HS-27A (cell line): ENCODE measurements around the gene KLRG1.

Source experiments
- DNase-seq: peaks from one replicate; pipeline ENCODE4 v3.0.0-alpha.2; 2012; ENCODE audit warnings: low read depth, missing footprints

The KLRG1 gene

GRCh38 chr12:8989413-8989812 is at the start of gene KLRG1:
Gene KLRG1, plus strand, starts transcription at chr12:8989546. Its CDS starts 90 bp downstream, at chr12:8989636.
- no peak for DNase-seq

DNA sequence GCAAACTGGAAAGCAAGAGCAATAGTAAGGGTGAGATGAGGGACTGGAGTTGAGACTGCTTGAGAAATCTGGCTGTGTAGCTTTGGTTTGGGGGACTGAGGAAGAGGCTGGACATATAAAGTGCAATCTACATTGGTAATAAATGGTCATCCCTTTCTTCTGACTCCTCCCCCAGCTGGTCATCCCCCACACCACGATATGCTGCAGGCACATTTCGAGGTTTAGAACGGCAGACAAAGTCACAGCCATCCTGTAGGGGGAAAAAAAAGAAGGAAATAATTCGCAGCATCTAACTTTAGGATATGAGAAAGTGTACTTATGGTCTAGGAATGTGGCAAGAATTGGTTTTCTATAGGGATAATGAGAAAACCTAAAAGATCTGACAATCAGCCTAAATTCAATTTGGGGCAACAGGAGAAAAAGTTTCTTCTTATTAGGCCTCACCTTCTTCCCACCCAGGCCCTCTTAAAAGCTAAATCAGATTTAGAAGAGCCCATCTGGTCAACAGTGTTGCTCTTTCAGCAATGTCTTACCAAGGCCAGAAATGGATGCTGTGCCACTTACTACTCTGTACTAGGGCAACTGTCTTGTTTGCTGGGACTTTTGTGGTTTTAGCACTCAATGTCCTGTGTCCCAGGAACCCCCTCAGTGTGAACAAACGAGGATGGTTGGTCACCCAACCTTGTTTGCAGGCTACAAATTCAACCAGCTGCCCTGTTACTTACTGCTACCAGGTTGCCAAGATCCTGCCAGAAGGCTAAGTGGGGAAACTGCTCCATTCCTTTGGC is 47.5 kb upstream of the KLRG1 start:
- no peak for DNase-seq

DNA sequence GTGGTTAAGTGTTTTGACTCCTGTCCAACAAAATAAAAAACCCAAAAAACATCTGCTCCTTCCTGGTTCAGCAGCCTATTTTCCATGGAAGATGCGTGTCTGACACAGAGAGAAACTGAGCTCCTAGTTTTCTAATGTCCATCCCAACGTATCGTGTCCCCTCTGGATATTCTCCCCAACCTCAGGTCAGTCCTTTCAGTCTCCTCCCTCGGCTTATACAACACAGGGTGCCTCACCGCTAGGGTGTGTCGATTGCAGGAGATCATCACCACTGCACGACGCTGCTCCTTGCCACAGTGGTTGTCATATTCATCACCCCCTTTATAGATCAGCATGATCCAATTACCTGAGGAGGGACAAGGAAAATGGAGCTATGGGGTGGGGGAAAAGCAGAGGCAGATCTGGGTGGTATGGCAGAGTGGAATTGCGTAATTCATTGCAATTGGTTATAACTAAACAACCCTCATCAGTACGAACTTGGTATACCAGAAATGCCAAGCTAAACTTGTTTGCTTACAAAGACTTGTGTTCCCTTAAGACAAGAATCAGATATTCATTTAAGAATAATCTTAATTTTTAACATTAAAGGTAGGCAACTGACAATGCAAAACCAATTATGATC is 45.7 kb upstream of the KLRG1 start:
- no peak for DNase-seq

DNA sequence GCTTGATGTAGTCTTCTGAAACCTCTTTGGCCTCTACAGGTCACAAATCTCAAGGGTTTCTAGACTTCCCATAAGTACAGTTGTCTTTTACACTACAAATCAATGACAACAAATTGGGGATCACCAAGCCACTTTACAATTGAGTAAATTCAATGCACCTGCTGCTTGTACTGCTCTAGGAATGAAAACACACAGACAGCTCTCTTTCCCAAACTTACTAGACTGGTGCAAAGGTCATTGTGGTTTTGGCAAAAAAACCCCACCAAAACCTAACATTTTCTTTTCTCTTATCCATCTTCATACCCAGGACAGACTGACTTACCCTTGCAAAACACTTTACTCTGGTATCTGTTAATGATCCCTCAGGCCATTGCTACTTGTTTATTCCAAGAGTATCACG is 42.6 kb upstream of the KLRG1 start:
- no peak for DNase-seq

DNA sequence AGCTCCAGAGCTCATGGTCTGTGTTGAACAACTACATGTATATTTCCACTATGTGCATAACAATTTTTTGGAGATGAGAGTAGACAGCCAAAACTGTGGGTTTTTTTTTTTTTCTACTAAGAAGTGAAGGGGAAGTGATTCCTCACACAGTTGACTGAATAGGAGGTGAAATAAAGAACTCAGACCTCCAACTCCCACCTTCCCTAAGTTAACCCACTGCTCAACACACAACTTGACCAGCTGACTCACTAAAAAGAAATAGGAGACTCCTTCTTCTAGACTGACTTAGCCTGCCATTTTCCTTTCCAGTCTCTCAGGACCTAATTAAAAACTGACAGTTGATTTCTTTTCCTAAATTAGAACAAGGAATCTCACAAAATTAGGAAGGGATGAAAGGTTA is 41.6 kb upstream of the KLRG1 start:
- DNase-seq = no peak

- DNase-seq = peak; percentile 14
Measured at GRCh38 chr12:8948701-8949341, 40.5 kb upstream of the KLRG1 start.

DNA sequence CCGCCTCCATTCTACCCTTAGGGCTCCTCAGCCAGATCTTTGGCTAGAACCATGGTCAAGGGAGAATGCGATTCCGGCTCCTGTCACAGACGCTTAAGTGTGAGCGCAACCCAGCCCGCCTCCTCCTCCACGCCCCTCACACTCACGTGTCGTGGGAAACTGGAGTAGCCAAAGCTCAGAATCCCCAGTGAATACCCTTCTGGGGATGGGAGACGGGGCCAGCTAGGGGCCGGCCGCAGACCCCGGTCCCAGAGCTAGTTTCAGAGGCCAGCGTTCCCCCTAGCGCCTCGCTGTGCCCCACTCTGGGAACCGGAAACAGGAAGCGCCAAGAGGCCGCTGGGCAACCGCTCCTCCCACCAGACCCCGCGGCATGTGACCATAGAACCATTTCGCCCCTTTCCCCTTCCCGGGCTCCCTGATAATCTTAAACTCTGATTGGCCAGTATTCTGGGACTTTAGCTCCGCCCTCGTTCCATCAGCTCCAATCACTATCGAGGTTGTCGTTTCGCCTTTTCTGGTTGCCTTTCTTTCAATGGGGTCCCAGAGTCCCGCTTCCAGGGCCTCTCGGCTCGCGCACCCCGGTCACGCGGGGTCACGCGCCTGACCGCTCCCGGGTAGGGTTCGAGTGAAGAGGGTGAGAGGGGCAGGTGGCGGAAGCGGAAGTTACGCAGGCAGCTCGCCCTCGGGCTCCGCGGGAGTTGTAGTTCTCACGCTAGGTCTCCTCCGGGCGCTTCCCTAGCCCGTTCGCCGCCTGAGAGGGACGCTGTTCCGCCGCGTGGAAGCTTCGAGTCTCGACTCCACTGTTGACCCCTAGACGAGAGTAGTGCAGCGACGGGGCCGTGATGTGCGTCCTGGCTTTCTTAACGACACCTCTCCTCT is 39.8 kb upstream of the KLRG1 start, which contains the start of gene M6PR:
TSS of gene M6PR (minus strand) at position 304 of the 879 bp plus-strand sequence. CDS start 3,241 bp downstream, outside the sequence.
- DNase-seq = peak; percentile 98

DNA sequence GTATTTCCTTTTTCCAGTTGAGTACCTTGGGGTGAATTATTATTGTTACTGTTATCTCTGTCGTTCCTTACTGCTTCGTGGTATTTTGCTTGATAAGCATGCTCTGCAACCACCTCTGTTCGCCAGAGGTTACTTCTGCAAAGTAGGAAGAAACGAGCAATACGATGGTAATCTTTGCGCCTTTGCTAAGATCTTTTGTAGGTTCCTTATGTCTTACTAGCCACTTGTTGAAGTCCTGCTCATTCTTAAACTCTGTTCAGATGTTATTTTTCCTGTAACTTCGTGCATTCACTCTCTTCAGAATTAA is 39.2 kb upstream of the KLRG1 start:
- DNase-seq = no peak

DNA sequence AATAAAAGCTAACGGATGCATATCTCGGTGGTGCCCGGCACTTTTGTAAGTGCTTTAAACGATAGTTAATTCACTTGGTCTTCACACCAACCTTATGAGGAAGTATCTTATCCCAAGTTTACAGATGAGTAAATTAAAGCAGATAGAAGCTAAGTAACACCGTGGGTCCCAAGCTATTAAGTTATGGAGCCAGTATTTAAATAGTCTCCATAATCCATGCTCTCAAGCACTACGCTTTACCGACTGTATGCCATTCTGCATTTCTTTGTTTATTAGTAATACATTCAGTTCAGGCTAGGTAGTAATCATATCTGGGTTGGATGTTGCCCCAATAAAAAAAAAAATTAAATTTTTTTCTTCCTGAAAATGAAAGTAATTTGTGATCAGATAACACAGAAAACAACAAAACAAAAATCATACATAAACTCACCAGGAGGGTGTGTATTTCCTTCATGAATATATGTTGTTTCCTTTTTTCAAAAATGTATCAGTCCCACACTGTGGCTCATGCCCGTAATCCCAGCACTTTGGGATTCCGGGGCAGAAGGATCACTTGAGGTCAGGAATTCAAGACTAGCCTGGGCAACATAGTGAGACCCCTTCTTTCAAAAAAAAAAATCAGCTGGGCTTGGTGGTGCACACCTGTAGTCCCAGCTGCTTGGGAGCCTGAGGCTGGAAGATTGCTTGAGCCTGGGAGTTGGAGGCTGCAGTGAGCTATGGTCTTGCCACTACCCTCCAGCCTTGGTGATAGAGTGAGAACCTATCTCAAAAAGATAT is 38.5 kb upstream of the KLRG1 start:
- DNase-seq = no peak

GRCh38 chr12:8951744-8952143 is 37.6 kb upstream of the KLRG1 start:
- no peak for DNase-seq

DNA sequence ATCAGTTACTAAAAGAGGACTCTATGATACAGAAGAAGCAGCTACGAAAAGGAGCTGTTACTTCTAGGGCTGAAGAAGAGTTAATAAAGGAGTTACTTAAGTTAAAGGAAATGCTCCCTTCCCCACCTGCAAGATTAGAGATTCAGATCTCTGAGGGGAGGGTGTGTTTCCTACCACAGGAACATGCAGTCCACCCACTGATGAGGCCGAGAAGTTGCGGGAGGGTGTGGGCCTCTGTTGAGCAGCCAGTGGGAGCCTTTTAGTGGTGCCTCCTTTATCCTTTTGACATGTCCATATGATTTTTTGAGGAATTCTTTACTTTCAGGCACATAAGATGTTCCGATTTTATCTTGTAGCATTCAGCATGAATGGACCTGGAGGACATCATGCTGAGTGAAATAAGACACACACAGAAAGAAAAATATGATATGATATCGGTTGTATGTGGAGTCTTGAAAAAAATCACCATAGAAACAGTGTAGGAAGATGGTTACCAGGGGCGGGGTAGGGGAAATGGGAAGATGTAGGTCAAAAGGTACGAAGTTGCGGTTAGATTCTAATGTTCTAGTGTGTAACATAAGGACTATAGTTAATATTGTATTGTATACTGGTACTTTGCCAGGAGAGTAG is 35.5 kb upstream of the KLRG1 start:
- DNase-seq = no peak

- DNase-seq = no peak
Measured at GRCh38 chr12:8956073-8956472, 33.3 kb upstream of the KLRG1 start.

- no peak for DNase-seq
Measured at GRCh38 chr12:8956772-8957171, 32.6 kb upstream of the KLRG1 start.

DNA sequence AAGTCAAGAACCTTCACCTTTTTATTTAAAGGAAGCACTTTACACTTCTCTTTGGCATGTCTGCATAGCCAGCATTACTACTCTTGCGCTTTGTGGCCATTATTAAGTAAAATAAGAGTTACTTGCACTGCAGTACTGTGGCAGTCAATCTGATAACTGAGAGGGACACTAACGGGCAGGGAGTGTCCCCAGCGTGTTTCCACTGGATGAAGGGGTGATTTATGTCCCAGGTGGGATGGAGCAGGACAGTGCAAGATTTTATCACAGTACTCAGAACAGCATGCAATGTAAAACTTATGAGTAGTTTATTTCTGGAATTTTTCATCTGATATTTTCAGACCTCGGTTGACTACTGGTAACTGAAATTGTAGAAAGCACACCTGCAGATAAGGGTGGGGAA is 31.8 kb upstream of the KLRG1 start:
- no peak for DNase-seq

GRCh38 chr12:8958066-8958465 is 31.3 kb upstream of the KLRG1 start:
- no peak for DNase-seq

DNA sequence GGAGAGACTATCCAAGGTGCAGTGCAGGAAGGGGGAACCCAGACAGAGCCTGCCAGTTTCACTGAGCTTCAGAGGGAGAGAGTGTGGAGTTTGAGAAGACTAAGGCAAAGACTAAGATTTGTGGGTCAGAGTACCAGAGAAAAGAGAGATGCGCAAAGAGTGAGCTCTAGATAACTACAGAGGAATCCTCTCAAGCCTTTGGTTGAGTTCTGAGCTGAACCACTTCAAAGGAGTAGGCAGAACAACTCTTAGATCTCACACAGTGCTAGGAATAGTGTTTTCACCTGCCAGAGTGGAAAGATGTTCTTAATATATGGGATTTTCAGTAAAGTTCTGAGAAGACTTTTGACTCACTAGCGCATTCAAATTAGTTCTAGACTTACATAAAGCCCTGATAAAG is 29.2 kb upstream of the KLRG1 start:
- DNase-seq = no peak

- DNase-seq = no peak
Measured at GRCh38 chr12:8968761-8969160, 20.6 kb upstream of the KLRG1 start.

DNA sequence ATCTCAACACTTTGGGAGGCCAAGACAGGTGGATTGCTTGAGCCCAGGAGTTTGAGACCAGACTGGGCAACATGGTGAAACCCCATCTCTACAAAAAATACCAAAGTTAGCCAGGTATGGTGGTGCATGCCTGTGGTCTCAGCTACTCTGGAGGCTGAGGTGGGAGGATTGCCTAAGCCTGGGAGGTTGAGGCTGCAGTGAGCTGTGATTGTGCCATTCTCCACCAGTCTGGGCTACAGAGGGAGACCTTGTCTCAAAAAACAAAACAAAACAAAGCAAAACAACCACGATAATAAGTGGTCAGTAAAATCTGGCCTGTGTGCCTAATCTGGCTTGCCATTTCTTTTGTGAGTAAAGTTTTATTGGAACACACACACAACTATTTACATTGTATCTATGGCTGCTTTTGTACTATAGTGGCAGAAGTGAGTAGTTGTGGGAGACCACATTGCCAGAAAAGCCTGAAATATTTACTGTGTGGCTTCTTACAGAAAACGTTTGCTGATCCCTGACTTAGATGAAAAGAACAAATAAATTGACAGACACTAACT is 19.4 kb upstream of the KLRG1 start:
- DNase-seq = no peak

GRCh38 chr12:8970432-8970831 is 18.9 kb upstream of the KLRG1 start:
- no peak for DNase-seq

GRCh38 chr12:8980137-8980536 is 9.2 kb upstream of the KLRG1 start:
- DNase-seq = no peak
